Naive B cell (primary cell): ENCODE data around the gene TRAPPC5. TPM values are rescaled to one million over a fixed set of nuclear protein-coding genes. Genes with fewer than 3 reads are reported as not detected.

Source experiments
- ATAC-seq, 2 donors: fragments of 150-1000 bp; cut with Tn5 transposase; 2 replicates each; pipeline ENCODE4 v1.10.0; 2021; ENCODE audit warnings: low read depth in 2 of 2, mild to moderate bottlenecking in 2 of 2, moderate library complexity in 2 of 2
- DNase-seq: peaks from one replicate; pipeline ENCODE4 v3.0.0; 2022
- H3K27ac Mint-ChIP-seq, 6 donors: one replicate each; pipeline ENCODE4 v1.8.0; 2020 to 2022; ENCODE audit warnings: mild to moderate bottlenecking in 6 of 6, mixed read lengths in 6 of 6, moderate library complexity in 5 of 6, inconsistent platforms in 2 of 6
- H3K27me3 Mint-ChIP-seq, 3 donors: one replicate each; pipeline ENCODE4 v1.8.0; 2021 to 2022; ENCODE audit warnings: mixed read lengths in 3 of 3, mild to moderate bottlenecking in 1 of 3
- H3K36me3 Mint-ChIP-seq, 2 donors: one replicate each; pipeline ENCODE4 v1.8.0; 2020 to 2022; ENCODE audit warnings: mixed read lengths in 2 of 2, inconsistent platforms in 1 of 2, mild to moderate bottlenecking in 1 of 2
- H3K4me1 Mint-ChIP-seq, 3 donors: one replicate each; pipeline ENCODE4 v1.8.0; 2020 to 2022; ENCODE audit warnings: mixed read lengths in 3 of 3, inconsistent platforms in 1 of 3, mild to moderate bottlenecking in 1 of 3, moderate library complexity in 1 of 3
- H3K4me3 Mint-ChIP-seq, 8 donors: one replicate each; pipeline ENCODE4 v1.8.0; 2020 to 2022; ENCODE audit warnings: mild to moderate bottlenecking in 8 of 8, mixed read lengths in 8 of 8, moderate library complexity in 8 of 8, inconsistent platforms in 2 of 8
- H3K9me3 Mint-ChIP-seq, 7 donors: one replicate each; pipeline ENCODE4 v1.8.0; 2020 to 2022; ENCODE audit warnings: mixed read lengths in 7 of 7, mild to moderate bottlenecking in 5 of 7, inconsistent platforms in 2 of 7, moderate library complexity in 1 of 7
- polyA plus RNA-seq, 6 donors: library from polyadenylated mRNA; unstranded; fragments of 300-500 nt; fragmentation: Illumina TruSeq; gene quantifications; one replicate each; pipeline ENCODE4 v1.2.3, GENCODE V29; 2021; ENCODE audit warnings: low read depth in 6 of 6

TRAPPC5 gene
- polyA plus RNA-seq, 6 donors from 2014 or later, result 171 to 260 (median 224) TPM

- ATAC-seq (peak; percentile 84 to 86), DNase-seq (peak; percentile 68)
- Mint-ChIP-seq H3K36me3 (no peaks in the 10 kb centered on the region), H3K9me3 (peaks cover 0 to 10% (median 5%) of the 10 kb centered on the region in 7 donors), H3K4me1 (peaks cover 33 to 87% (median 77%) of the 10 kb centered on the region in 3 donors), H3K27me3 (no peaks in the 10 kb centered on the region), H3K4me3 (peak overlapping the region; percentile 50 to 87 (median 66)), H3K27ac (peak overlapping the region; percentile 81 to 98 (median 95))
Observed at GRCh38 chr19:7718668-7719067, 38.0 kb downstream of the TRAPPC5 start.

GRCh38 chr19:7720351-7720750 lies 39.7 kb downstream of the TRAPPC5 start:
- no peak for ATAC-seq
- Mint-ChIP-seq H3K9me3 (peaks cover 0 to 10% (median 5%) of the 10 kb centered on the region in 7 donors), H3K27me3 (no peaks in the 10 kb centered on the region), H3K4me3 (peak overlapping the region in 1 of 8 donors; percentile 47), H3K27ac (peak overlapping the region; percentile 59 to 89 (median 66)), H3K36me3 (no peaks in the 10 kb centered on the region), H3K4me1 (peaks cover 23 to 72% (median 63%) of the 10 kb centered on the region in 3 donors)
- no peak for DNase-seq

- peak overlapping the region in 3 of 8 donors; percentile 13 to 45 (median 19) for H3K4me3 Mint-ChIP-seq
- H3K36me3 Mint-ChIP-seq, result no peaks in the 10 kb centered on the region
- no peak for DNase-seq
- no peak for ATAC-seq
- H3K27ac Mint-ChIP-seq, result peak overlapping the region in 1 of 6 donors; percentile 26
- peaks cover 0 to 3% (median 2%) of the 10 kb centered on the region in 3 donors for H3K27me3 Mint-ChIP-seq
- peaks cover 0 to 4% (median 0%) of the 10 kb centered on the region in 7 donors for H3K9me3 Mint-ChIP-seq
- peaks cover 19 to 61% (median 55%) of the 10 kb centered on the region in 3 donors for H3K4me1 Mint-ChIP-seq
Observed at GRCh38 chr19:7722231-7722651, 41.6 kb downstream of the TRAPPC5 start.

GRCh38 chr19:7725791-7726190 lies 45.2 kb downstream of the TRAPPC5 start:
- ATAC-seq (no peak), DNase-seq (no peak)
- peaks cover 29 to 60% (median 56%) of the 10 kb centered on the region in 3 donors for H3K4me1 Mint-ChIP-seq
- H3K27me3 Mint-ChIP-seq, result peaks cover 10 to 33% (median 33%) of the 10 kb centered on the region in 3 donors
- peak overlapping the region in 1 of 6 donors; percentile 33 for H3K27ac Mint-ChIP-seq
- peaks cover 0 to 4% (median 0%) of the 10 kb centered on the region in 7 donors for H3K9me3 Mint-ChIP-seq
- peaks cover 0 to 7% of the 10 kb centered on the region in 2 donors for H3K36me3 Mint-ChIP-seq
- no peak overlapping the region for H3K4me3 Mint-ChIP-seq

GRCh38 chr19:7729211-7729610 lies 48.6 kb downstream of the TRAPPC5 start:
- Mint-ChIP-seq H3K4me1 (peaks cover 30 to 56% (median 37%) of the 10 kb centered on the region in 3 donors), H3K9me3 (peaks cover 0 to 5% (median 0%) of the 10 kb centered on the region in 7 donors), H3K4me3 (peak overlapping the region; percentile 70 to 92 (median 84)), H3K27ac (peak overlapping the region; percentile 66 to 96 (median 84)), H3K36me3 (peaks cover 0 to 7% of the 10 kb centered on the region in 2 donors), H3K27me3 (peaks cover 10 to 35% (median 33%) of the 10 kb centered on the region in 3 donors)
- ATAC-seq (peak; percentile 67), DNase-seq (peak; percentile 47)

- Mint-ChIP-seq H3K36me3 (peaks cover 0 to 7% of the 10 kb centered on the region in 2 donors), H3K9me3 (peaks cover 0 to 5% (median 0%) of the 10 kb centered on the region in 7 donors), H3K4me1 (peaks cover 36 to 60% (median 44%) of the 10 kb centered on the region in 3 donors), H3K27me3 (peaks cover 10 to 40% (median 33%) of the 10 kb centered on the region in 3 donors), H3K4me3 (peak overlapping the region; percentile 70 to 94 (median 84)), H3K27ac (peak overlapping the region in 5 of 6 donors; percentile 24 to 96 (median 80))
- ATAC-seq (peak; percentile 66), DNase-seq (peak; percentile 55)
Observed at GRCh38 chr19:7729831-7730285, 49.2 kb downstream of the TRAPPC5 start.

- peak; percentile 22 to 24 for ATAC-seq
- H3K36me3 Mint-ChIP-seq, result peaks cover 0 to 7% of the 10 kb centered on the region in 2 donors
- peaks cover 0 to 5% (median 0%) of the 10 kb centered on the region in 7 donors for H3K9me3 Mint-ChIP-seq
- H3K4me3 Mint-ChIP-seq, result peak overlapping the region; percentile 70 to 94 (median 84)
- peak overlapping the region in 3 of 6 donors; percentile 47 to 80 (median 76) for H3K27ac Mint-ChIP-seq
- H3K27me3 Mint-ChIP-seq, result peaks cover 10 to 40% (median 33%) of the 10 kb centered on the region in 3 donors
- no peak for DNase-seq
- H3K4me1 Mint-ChIP-seq, result peaks cover 37 to 56% (median 48%) of the 10 kb centered on the region in 3 donors
Observed at GRCh38 chr19:7730286-7731217, 49.9 kb downstream of the TRAPPC5 start.

- Mint-ChIP-seq H3K9me3 (peaks cover 0 to 5% (median 0%) of the 10 kb centered on the region in 7 donors), H3K27ac (no peak overlapping the region), H3K4me3 (peak overlapping the region in 5 of 8 donors; percentile 24 to 84 (median 52)), H3K4me1 (peaks cover 37 to 51% (median 46%) of the 10 kb centered on the region in 3 donors), H3K27me3 (peaks cover 10 to 40% (median 33%) of the 10 kb centered on the region in 3 donors), H3K36me3 (peaks cover 0 to 7% of the 10 kb centered on the region in 2 donors)
- DNase-seq (no peak), ATAC-seq (no peak)
Observed at GRCh38 chr19:7731218-7731595, 50.6 kb downstream of the TRAPPC5 start.

GRCh38 chr19:7731615-7732014 lies 51.0 kb downstream of the TRAPPC5 start:
- peaks cover 0 to 7% of the 10 kb centered on the region in 2 donors for H3K36me3 Mint-ChIP-seq
- no peak for DNase-seq
- peak overlapping the region in 5 of 8 donors; percentile 23 to 84 (median 37) for H3K4me3 Mint-ChIP-seq
- no peak for ATAC-seq
- H3K27me3 Mint-ChIP-seq, result peaks cover 10 to 40% (median 33%) of the 10 kb centered on the region in 3 donors
- peaks cover 0 to 5% (median 0%) of the 10 kb centered on the region in 7 donors for H3K9me3 Mint-ChIP-seq
- peak overlapping the region in 1 of 6 donors; percentile 38 for H3K27ac Mint-ChIP-seq
- H3K4me1 Mint-ChIP-seq, result peaks cover 37 to 51% (median 50%) of the 10 kb centered on the region in 3 donors

- DNase-seq (no peak), ATAC-seq (no peak)
- Mint-ChIP-seq H3K9me3 (peaks cover 0 to 5% (median 0%) of the 10 kb centered on the region in 7 donors), H3K4me3 (peak within 1 kb of the TSS; percentile 32 to 84 (median 68)), H3K4me1 (peaks cover 37 to 53% (median 51%) of the 10 kb centered on the region in 3 donors), H3K36me3 (peaks cover 0 to 7% of the 10 kb centered on the region in 2 donors), H3K27me3 (peaks cover 10 to 39% (median 33%) of the 10 kb centered on the region in 3 donors), H3K27ac (peak within 1 kb of the TSS in 3 of 6 donors; percentile 38 to 76 (median 56))
Observed at GRCh38 chr19:7732045-7732444, 51.4 kb downstream of the TRAPPC5 start, which contains the start of gene CLEC4G. CLEC4G (minus strand) TSS chr19:7732110; CDS start chr19:7732102, 8 bp downstream.

GRCh38 chr19:7733376-7733775 lies 52.7 kb downstream of the TRAPPC5 start:
- H3K36me3 Mint-ChIP-seq, result peaks cover 0 to 3% of the 10 kb centered on the region in 2 donors
- H3K4me1 Mint-ChIP-seq, result peaks cover 32 to 43% (median 42%) of the 10 kb centered on the region in 3 donors
- peak overlapping the region in 1 of 6 donors; percentile 80 for H3K27ac Mint-ChIP-seq
- peaks cover 0 to 3% (median 0%) of the 10 kb centered on the region in 7 donors for H3K9me3 Mint-ChIP-seq
- ATAC-seq (no peak), DNase-seq (no peak)
- H3K27me3 Mint-ChIP-seq, result peaks cover 6 to 25% (median 20%) of the 10 kb centered on the region in 3 donors
- H3K4me3 Mint-ChIP-seq, result no peak overlapping the region

GRCh38 chr19:7734220-7735203 lies 53.9 kb downstream of the TRAPPC5 start:
- no peaks in the 10 kb centered on the region for H3K36me3 Mint-ChIP-seq
- H3K4me1 Mint-ChIP-seq, result peaks cover 25 to 41% (median 34%) of the 10 kb centered on the region in 3 donors
- ATAC-seq (no peak), DNase-seq (no peak)
- H3K27me3 Mint-ChIP-seq, result peaks cover 4 to 15% (median 13%) of the 10 kb centered on the region in 3 donors
- no peak overlapping the region for H3K4me3 Mint-ChIP-seq
- peaks cover 0 to 3% (median 0%) of the 10 kb centered on the region in 7 donors for H3K9me3 Mint-ChIP-seq
- peak overlapping the region in 3 of 6 donors; percentile 2 to 65 (median 40) for H3K27ac Mint-ChIP-seq
